Choroid plexus epithelial cell (primary cell): Measurements from ENCODE around the gene DIPK2B.

Experiments
- DNase-seq: peaks from one replicate; pipeline ENCODE4 v3.0.0-alpha.2; 2010; ENCODE audit warnings: low read depth
- H3K4me3 ChIP-seq: 2 replicates; pipeline ENCODE4 v1.5.1; 2011; ENCODE audit warnings: low read depth, mild to moderate bottlenecking, control low read depth, low read length, moderate library complexity
- CTCF ChIP-seq: conservative IDR thresholded peaks from 2 replicates; pipeline ENCODE4 v1.5.1; 2011; ENCODE audit warnings: low read depth, mild to moderate bottlenecking, control low read depth, inconsistent platforms, low read length, moderate library complexity

Gene DIPK2B

DNA sequence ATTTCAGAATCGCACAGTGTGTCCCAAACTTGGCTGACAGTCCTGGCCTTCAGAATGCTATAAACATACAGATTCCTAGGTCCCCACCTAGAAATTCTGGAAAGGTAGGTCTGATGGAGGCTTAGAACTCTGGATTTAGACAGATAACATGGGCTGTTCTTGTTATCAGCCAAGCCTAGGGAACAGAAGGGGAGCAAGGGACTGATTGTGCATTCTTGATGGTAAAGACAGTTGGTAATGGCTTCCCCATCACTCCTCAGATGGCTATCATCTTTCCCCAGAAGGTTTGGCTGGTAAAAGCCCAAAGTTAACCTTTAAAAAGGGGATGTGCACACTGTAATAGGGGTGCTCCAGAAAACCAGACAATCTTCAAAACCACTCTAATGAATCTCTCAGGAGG is 35.7 kb downstream of the DIPK2B start:
- DNase-seq: no peak
- no peak overlapping the region for H3K4me3 ChIP-seq
- TF ChIP-seq CTCF: no peak

DNA sequence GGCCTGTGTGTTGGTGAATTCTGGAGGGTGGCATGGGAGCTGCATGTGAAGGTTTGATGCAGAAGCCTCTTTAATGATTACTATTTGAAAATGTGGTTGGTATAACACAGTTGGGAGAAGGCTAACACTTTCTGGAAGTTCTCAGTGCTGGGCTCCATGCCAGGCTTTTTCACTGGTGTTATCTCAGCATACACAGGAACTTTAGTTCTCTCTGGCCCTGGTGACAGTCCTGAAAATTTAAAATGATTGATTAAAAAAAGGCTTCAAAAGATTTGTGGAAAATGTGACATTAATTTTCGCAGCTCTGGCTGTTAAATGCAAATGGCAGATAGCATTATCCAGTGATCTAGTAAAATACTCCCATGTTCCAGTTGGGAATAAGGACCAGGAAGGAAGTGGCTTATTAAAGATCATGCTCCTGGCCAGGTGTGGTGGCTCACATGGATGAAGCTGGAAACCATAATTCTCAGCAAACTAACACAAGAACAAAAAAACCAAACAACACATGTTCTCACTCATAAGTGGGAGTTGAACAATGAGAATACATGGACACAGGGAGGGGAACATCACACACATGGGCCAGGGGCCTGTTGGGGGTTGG is 36.6 kb downstream of the DIPK2B start:
- H3K4me3 ChIP-seq: no peak overlapping the region
- no peak for TF ChIP-seq CTCF
- peak; percentile 11 for DNase-seq

GRCh38 chrX:45157647-45158046 is 43.0 kb downstream of the DIPK2B start:
- DNase-seq: no peak
- H3K4me3 ChIP-seq: no peak overlapping the region
- TF ChIP-seq CTCF: no peak

GRCh38 chrX:45154462-45154861 is 46.2 kb downstream of the DIPK2B start:
- DNase-seq: no peak
- H3K4me3 ChIP-seq: no peak overlapping the region
- TF ChIP-seq CTCF: no peak

DNA sequence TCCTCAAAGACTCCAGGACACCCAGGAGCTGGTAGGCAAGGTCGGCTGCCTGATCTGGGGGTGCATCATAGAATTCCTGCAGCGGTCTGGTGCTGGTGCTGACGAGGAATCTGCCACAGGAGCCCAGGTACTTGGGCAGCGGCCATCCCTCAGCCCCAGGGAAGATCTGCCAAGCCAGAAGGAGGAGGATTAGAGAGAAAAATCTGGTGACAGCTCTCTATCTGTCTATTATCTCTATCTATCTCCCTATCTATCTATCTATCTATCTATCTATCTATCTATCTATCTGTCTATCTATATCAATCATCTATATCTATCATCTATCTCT is 46.7 kb downstream of the DIPK2B start:
- TF ChIP-seq CTCF: no peak

More for the DNA sequence above, 46.7 kb downstream of the DIPK2B start:
- no peak overlapping the region for H3K4me3 ChIP-seq
- DNase-seq: no peak
